Neuronal stem cell (in vitro differentiated cells): ENCODE data around the gene PDE6B.
A peak's percentile ranks its signal among the peaks of the same experiment; 100 is the strongest.

Experiments
- DNase-seq: peaks from one replicate; pipeline ENCODE4 v3.0.0-alpha.2; 2013; ENCODE audit warnings: low spot score
- H2AFZ ChIP-seq: one replicate; pipeline ENCODE4 v1.6.1; 2013; ENCODE audit warnings: mild to moderate bottlenecking, low read length, inconsistent platforms
- H2AK5ac ChIP-seq: 2 replicates; pipeline ENCODE4 v1.6.1; 2013; ENCODE audit warnings: low read depth, mild to moderate bottlenecking, inconsistent platforms, low read length, moderate library complexity, mixed read lengths
- H2BK120ac ChIP-seq: 2 replicates; pipeline ENCODE4 v1.6.1; 2013; ENCODE audit warnings: low read depth, mild to moderate bottlenecking, inconsistent platforms, low read length, moderate library complexity, mixed read lengths
- H2BK12ac ChIP-seq: one replicate; pipeline ENCODE4 v1.6.1; 2013; ENCODE audit warnings: low read length, inconsistent platforms
- H2BK15ac ChIP-seq: 2 replicates; pipeline ENCODE4 v1.6.1; 2013; ENCODE audit warnings: mild to moderate bottlenecking, low read length, inconsistent platforms, mixed read lengths
- H2BK5ac ChIP-seq: one replicate; pipeline ENCODE4 v1.6.1; 2013; ENCODE audit warnings: inconsistent platforms, mild to moderate bottlenecking, low read length, moderate library complexity
- H3K14ac ChIP-seq: one replicate; pipeline ENCODE4 v1.6.1; 2013; ENCODE audit warnings: low read length, inconsistent platforms
- H3K18ac ChIP-seq: 2 replicates; pipeline ENCODE4 v1.6.1; 2013; ENCODE audit warnings: low read length, inconsistent platforms
- H3K23ac ChIP-seq: 2 replicates; pipeline ENCODE4 v1.6.1; 2013; ENCODE audit warnings: low read depth, mild to moderate bottlenecking, mixed read lengths, low read length, inconsistent platforms; ENCODE audit not compliant: poor library complexity
- H3K27ac ChIP-seq: replicated peaks from 3 replicates; pipeline ENCODE4 v1.5.1; 2013; ENCODE audit warnings: low read length, inconsistent platforms
- H3K27me3 ChIP-seq, 3 experiments: 2 replicates each; pipeline ENCODE4 v1.6.1; 2013; ENCODE audit warnings: low read length in 3 of 3, mild to moderate bottlenecking in 2 of 3, inconsistent platforms in 1 of 3, low read depth in 1 of 3, mixed read lengths in 1 of 3, moderate library complexity in 1 of 3; ENCODE audit not compliant: control insufficient read depth in 3 of 3, insufficient read depth in 3 of 3
- H3K36me3 ChIP-seq, 2 donors: replicated peaks in 1 of 2; 2 replicates each; pipeline ENCODE4 v1.6.1; 2013; ENCODE audit warnings: low read length in 2 of 2; ENCODE audit not compliant: control insufficient read depth in 2 of 2, insufficient read depth in 2 of 2
- H3K4ac ChIP-seq: 2 replicates; pipeline ENCODE4 v1.6.1; 2013; ENCODE audit warnings: inconsistent platforms, mild to moderate bottlenecking, low read length, moderate library complexity
- H3K4me1 ChIP-seq, 2 donors: 1 replicate in 1 of 2; 2 replicates in 1 of 2; pipeline ENCODE4 v1.6.1; 2013; ENCODE audit warnings: low read length in 2 of 2, low read depth in 1 of 2; ENCODE audit not compliant: control insufficient read depth in 2 of 2, insufficient read depth in 1 of 2
- H3K4me2 ChIP-seq: one replicate; pipeline ENCODE4 v1.6.1; 2013; ENCODE audit warnings: mild to moderate bottlenecking, low read length, inconsistent platforms; ENCODE audit not compliant: insufficient read depth, poor library complexity, severe bottlenecking
- H3K4me3 ChIP-seq, 2 donors: 2 replicates each; pipeline ENCODE4 v1.5.1; 2013; ENCODE audit warnings: low read length in 2 of 2, mild to moderate bottlenecking in 2 of 2, inconsistent platforms in 1 of 2, moderate library complexity in 1 of 2
- H3K79me1 ChIP-seq: one replicate; pipeline ENCODE4 v1.6.1; 2013; ENCODE audit warnings: low read depth, mild to moderate bottlenecking, inconsistent platforms, low read length, moderate library complexity
- H3K9ac ChIP-seq: one replicate; pipeline ENCODE4 v1.6.1; 2013; ENCODE audit warnings: mild to moderate bottlenecking, low read depth, low read length, inconsistent platforms; ENCODE audit not compliant: poor library complexity
- H3K9me3 ChIP-seq, 2 donors: replicated peaks in 1 of 2; 2 replicates each; pipeline versions ENCODE3 to v1.6.1; 2013; ENCODE audit warnings: low read length in 2 of 2, mild to moderate bottlenecking in 2 of 2, inconsistent platforms in 1 of 2, low read depth in 1 of 2, mixed read lengths in 1 of 2, moderate library complexity in 1 of 2; ENCODE audit not compliant: control insufficient read depth in 2 of 2, insufficient read depth in 1 of 2
- H4K8ac ChIP-seq: one replicate; pipeline ENCODE4 v1.6.1; 2013; ENCODE audit warnings: low read depth, mild to moderate bottlenecking, inconsistent platforms, low read length, moderate library complexity
- H4K91ac ChIP-seq: one replicate; pipeline ENCODE4 v1.6.1; 2013; ENCODE audit warnings: low read length, low read depth, mild to moderate bottlenecking, inconsistent platforms; ENCODE audit not compliant: poor library complexity
- WGBS, 2 donors: extraction: QIAGEN DNeasy Blood & Tissue Kit; methylation state at CpG; one replicate each; pipeline ENCODE4 v1.1.7; 2013; ENCODE audit warnings: missing lambda C conversion rate in 2 of 2, mixed read lengths in 1 of 2; ENCODE audit not compliant: insufficient read length in 2 of 2, insufficient replicate concordance in 1 of 2; ENCODE audit errors: extremely low coverage in 2 of 2; 5-methylcytosine and 5-hydroxymethylcytosine counted together

PDE6B gene

GRCh38 chr4:622071-622995 lies 3.0 kb upstream of the PDE6B start:
- Histone ChIP-seq H3K4me2 (no peak overlapping the region), H2AFZ (no peak overlapping the region), H3K27me3 (peaks cover 0 to 3% (median 0%) of the 10 kb centered on the region in 3 experiments), H2BK15ac (no peak overlapping the region), H4K91ac (no peak overlapping the region), H4K8ac (no peak overlapping the region), H3K14ac (no peak overlapping the region), H2BK120ac (no peak overlapping the region), H2AK5ac (no peak overlapping the region), H3K9me3 (peaks cover 0 to 2% of the 10 kb centered on the region in 2 donors), H2BK12ac (no peak overlapping the region), H3K18ac (peak overlapping the region; percentile 73), H2BK5ac (no peak overlapping the region), H3K9ac (no peak overlapping the region), H3K79me1 (no peaks in the 10 kb centered on the region), H3K4ac (no peak overlapping the region), H3K4me1 (peaks cover 3 to 16% of the 10 kb centered on the region in 2 donors), H3K27ac (no peak overlapping the region), H3K23ac (no peak overlapping the region), H3K36me3 (no peaks in the 10 kb centered on the region), H3K4me3 (peak overlapping the region in 1 of 2 donors; percentile 27)
- WGBS, 2 donors, result no CpG with 5 or more reads among the region's 22 CpGs
- DNase-seq, result no peak

GRCh38 chr4:622996-623913 lies 2.1 kb upstream of the PDE6B start:
- Histone ChIP-seq H3K23ac (peak overlapping the region; percentile 58), H4K91ac (peak overlapping the region; percentile 75), H2AK5ac (peak overlapping the region; percentile 95), H2BK5ac (peak overlapping the region; percentile 62), H3K36me3 (no peaks in the 10 kb centered on the region), H3K9ac (peak overlapping the region; percentile 54), H2AFZ (no peak overlapping the region), H3K4me2 (no peak overlapping the region), H3K27me3 (peaks cover 0 to 3% (median 2%) of the 10 kb centered on the region in 3 experiments), H3K4me1 (peaks cover 3 to 16% of the 10 kb centered on the region in 2 donors), H4K8ac (no peak overlapping the region), H3K14ac (no peak overlapping the region), H3K9me3 (peaks cover 0 to 2% of the 10 kb centered on the region in 2 donors), H2BK120ac (peak overlapping the region; percentile 58), H3K4me3 (no peak overlapping the region), H3K27ac (no peak overlapping the region), H3K79me1 (no peaks in the 10 kb centered on the region), H2BK15ac (peak overlapping the region; percentile 91), H3K18ac (peak overlapping the region; percentile 86), H2BK12ac (peak overlapping the region; percentile 30), H3K4ac (peak overlapping the region; percentile 69)
- DNase-seq, result no peak
- no CpG with 5 or more reads among the region's 24 CpGs for WGBS, 2 donors

GRCh38 chr4:623914-624566 lies 1.3 kb upstream of the PDE6B start:
- H3K27ac ChIP-seq, result no peak overlapping the region
- peak overlapping the region; percentile 53 for H4K8ac ChIP-seq
- no CpG with 5 or more reads among the region's 29 CpGs for WGBS, 2 donors
- no peaks in the 10 kb centered on the region for H3K79me1 ChIP-seq
- DNase-seq, result no peak
- H2BK15ac ChIP-seq, result peak overlapping the region; percentile 18
- peak overlapping the region; percentile 48 for H2BK12ac ChIP-seq
- no peaks in the 10 kb centered on the region for H3K36me3 ChIP-seq
- H2AK5ac ChIP-seq, result peak overlapping the region; percentile 95
- peak overlapping the region; percentile 62 for H2BK5ac ChIP-seq
- no peak overlapping the region for H4K91ac ChIP-seq
- no peak overlapping the region for H3K4me2 ChIP-seq
- H3K23ac ChIP-seq, result no peak overlapping the region
- H3K4me1 ChIP-seq, result peaks cover 3 to 16% of the 10 kb centered on the region in 2 donors
- no peak overlapping the region for H3K4ac ChIP-seq
- H3K9ac ChIP-seq, result no peak overlapping the region
- H3K18ac ChIP-seq, result peak overlapping the region; percentile 86
- H2BK120ac ChIP-seq, result no peak overlapping the region
- H3K4me3 ChIP-seq, result peak overlapping the region in 1 of 2 donors; percentile 17
- peak overlapping the region; percentile 85 for H3K14ac ChIP-seq
- no peak overlapping the region for H2AFZ ChIP-seq
- H3K27me3 ChIP-seq, result peaks cover 0 to 5% (median 3%) of the 10 kb centered on the region in 3 experiments
- H3K9me3 ChIP-seq, result peaks cover 0 to 2% of the 10 kb centered on the region in 2 donors
